Endodermal cell (in vitro differentiated cells): ENCODE measurements around the gene ZNF507. TPM values are rescaled to one million over a fixed set of nuclear protein-coding genes. Genes with fewer than 3 reads are reported as not detected.

Source experiments
- DNase-seq: peaks from one replicate; pipeline ENCODE4 v3.0.0-alpha.2; 2017
- H3K27ac ChIP-seq: 2 replicates; pipeline ENCODE4 v1.5.1; 2013; ENCODE audit warnings: mild to moderate bottlenecking, low read depth, low read length, moderate library complexity
- H3K27me3 ChIP-seq: 2 replicates; pipeline ENCODE4 v1.6.1; 2013; ENCODE audit warnings: mild to moderate bottlenecking, low read length, moderate library complexity; ENCODE audit not compliant: insufficient read depth, control insufficient read depth, poor library complexity, severe bottlenecking
- H3K36me3 ChIP-seq: 2 replicates; pipeline ENCODE4 v1.7.0; 2013; ENCODE audit warnings: mild to moderate bottlenecking, low read length, moderate library complexity; ENCODE audit not compliant: control insufficient read depth, insufficient read depth
- H3K4me1 ChIP-seq: one replicate; pipeline ENCODE4 v1.7.0; 2013; ENCODE audit warnings: low read length; ENCODE audit not compliant: control insufficient read depth, insufficient read depth
- H3K4me3 ChIP-seq: 2 replicates; pipeline ENCODE4 v1.5.1; 2013; ENCODE audit warnings: mild to moderate bottlenecking, low read length, moderate library complexity
- H3K9ac ChIP-seq: 2 replicates; pipeline ENCODE4 v1.6.1; 2013; ENCODE audit warnings: mild to moderate bottlenecking, low read length, moderate library complexity; ENCODE audit not compliant: poor library complexity, severe bottlenecking; ENCODE audit errors: extremely low read depth
- H3K9me3 ChIP-seq: 2 replicates; pipeline ENCODE4 v1.6.1; 2013; ENCODE audit warnings: mild to moderate bottlenecking, low read length, moderate library complexity; ENCODE audit not compliant: control insufficient read depth
- H3K27ac Mint-ChIP-seq: 2 replicates; pipeline ENCODE4 v1.8.0; 2020; ENCODE audit warnings: mixed read lengths
- H3K27me3 Mint-ChIP-seq: 2 replicates; pipeline ENCODE4 v1.8.0; 2021; ENCODE audit warnings: mild to moderate bottlenecking, mixed read lengths; ENCODE audit not compliant: insufficient read depth
- H3K36me3 Mint-ChIP-seq: 2 replicates; pipeline ENCODE4 v1.8.0; 2020; ENCODE audit warnings: low read depth, mixed read lengths
- H3K4me1 Mint-ChIP-seq: 2 replicates; pipeline ENCODE4 v1.8.0; 2020; ENCODE audit warnings: mixed read lengths
- H3K4me3 Mint-ChIP-seq: 2 replicates; pipeline ENCODE4 v1.8.0; 2020; ENCODE audit warnings: mild to moderate bottlenecking, moderate library complexity, mixed read lengths
- H3K9me3 Mint-ChIP-seq: 2 replicates; pipeline ENCODE4 v1.8.0; 2020; ENCODE audit warnings: mild to moderate bottlenecking, mixed read lengths
- CTCF ChIP-seq: fragments of 200-600 bp; sonication (generic); conservative IDR thresholded peaks from 2 replicates; pipeline ENCODE4 v1.5.0; 2021; ENCODE audit warnings: antibody characterized with exemption, mild to moderate bottlenecking
- WGBS, 2 experiments: methylation state at CpG; one replicate each; pipeline versions ENCODE4 v1.1.5 to v1.1.7; 2013; ENCODE audit warnings: missing lambda C conversion rate in 2 of 2, mixed read lengths in 1 of 2; ENCODE audit not compliant: insufficient coverage in 1 of 2, insufficient read length in 1 of 2; 5-methylcytosine and 5-hydroxymethylcytosine counted together
- total RNA-seq, 2 donors: library from RNA; stranded (reverse); fragmentation: NEBNext Ultra II Directional in 1 of 2; extraction: Animal tissue kit (Norgen Biotek cat#: 25700) in 1 of 2; gene quantifications; 2 replicates in 1 of 2; 3 replicates in 1 of 2; pipeline ENCODE4 v1.2.1, GENCODE V29; 2021

The ZNF507 gene
- total RNA-seq, 2 donors from 2014 or later = 28.0 to 32.5 TPM

DNA sequence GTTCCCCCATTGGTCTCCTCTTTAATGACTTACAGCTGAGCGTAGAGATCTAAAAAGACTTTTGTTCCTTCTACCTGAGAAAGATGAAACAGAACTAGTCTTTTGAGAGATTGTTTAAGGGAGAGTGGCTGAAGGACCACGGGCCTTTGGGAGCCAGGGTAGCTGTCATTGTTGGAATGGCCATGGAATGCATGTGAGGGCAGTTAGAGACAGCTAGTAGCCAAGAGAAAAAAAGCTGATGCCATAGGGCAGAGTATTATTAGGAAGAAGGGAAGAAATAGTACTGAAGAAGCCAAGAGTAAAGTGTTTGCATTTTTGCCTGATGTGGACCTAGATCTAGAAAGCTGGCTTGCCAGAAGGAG lies 5.6 kb downstream of the ZNF507 start:
- H3K27ac Mint-ChIP-seq = no peak overlapping the region
- Histone ChIP-seq H3K27ac (no peak overlapping the region), H3K36me3 (peaks cover 77% of the 10 kb centered on the region), H3K9ac (no peak overlapping the region), H3K9me3 (peaks cover 6% of the 10 kb centered on the region), H3K27me3 (no peaks in the 10 kb centered on the region), H3K4me1 (peaks cover 5% of the 10 kb centered on the region), H3K4me3 (no peak overlapping the region)
- H3K36me3 Mint-ChIP-seq = peaks cover 56% of the 10 kb centered on the region
- H3K27me3 Mint-ChIP-seq = no peaks in the 10 kb centered on the region
- H3K9me3 Mint-ChIP-seq = no peaks in the 10 kb centered on the region
- WGBS, 2 experiments = 92 to 100% methylated on average over 1 to 2 of the region's 2 CpGs
- no peak for DNase-seq
- H3K4me3 Mint-ChIP-seq = no peak overlapping the region
- H3K4me1 Mint-ChIP-seq = peaks cover 15% of the 10 kb centered on the region
- no peak for TF ChIP-seq CTCF

GRCh38 chr19:32352241-32352630 lies 6.8 kb downstream of the ZNF507 start:
- no peak for TF ChIP-seq CTCF
- H3K9me3 Mint-ChIP-seq = no peaks in the 10 kb centered on the region
- no peaks in the 10 kb centered on the region for H3K27me3 ChIP-seq
- H3K36me3 Mint-ChIP-seq = peaks cover 66% of the 10 kb centered on the region
- no peaks in the 10 kb centered on the region for H3K4me1 ChIP-seq
- no peaks in the 10 kb centered on the region for H3K27me3 Mint-ChIP-seq
- H3K36me3 ChIP-seq = peaks cover 88% of the 10 kb centered on the region
- no peak overlapping the region for H3K27ac Mint-ChIP-seq
- H3K9ac ChIP-seq = no peak overlapping the region
- H3K27ac ChIP-seq = no peak overlapping the region
- H3K4me3 ChIP-seq = no peak overlapping the region
- no peak overlapping the region for H3K4me3 Mint-ChIP-seq
- WGBS, 2 experiments = 89 to 95% methylated on average over 1 of the region's 1 CpG
- H3K4me1 Mint-ChIP-seq = peaks cover 9% of the 10 kb centered on the region
- DNase-seq = no peak
- H3K9me3 ChIP-seq = peaks cover 6% of the 10 kb centered on the region

DNA sequence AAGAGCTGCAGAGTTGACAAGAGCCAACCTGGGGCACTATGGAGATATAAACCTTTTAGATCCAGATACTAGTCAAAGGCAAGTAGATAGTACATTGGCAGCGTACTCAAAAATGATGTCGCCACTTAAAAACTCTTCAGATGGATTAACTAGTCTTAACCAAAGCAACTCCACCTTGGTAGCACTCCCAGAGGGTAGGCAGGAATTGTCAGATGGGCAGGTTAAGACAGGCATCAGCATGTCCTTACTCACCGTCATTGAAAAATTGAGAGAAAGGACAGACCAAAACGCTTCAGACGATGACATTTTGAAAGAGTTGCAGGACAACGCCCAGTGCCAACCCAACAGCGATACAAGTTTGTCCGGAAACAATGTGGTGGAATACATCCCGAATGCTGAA lies 8.9 kb downstream of the ZNF507 start:
- DNase-seq = no peak
- Mint-ChIP-seq H3K9me3 (no peaks in the 10 kb centered on the region), H3K4me3 (no peak overlapping the region), H3K27ac (no peak overlapping the region), H3K27me3 (no peaks in the 10 kb centered on the region), H3K4me1 (peaks cover 9% of the 10 kb centered on the region), H3K36me3 (peaks cover 65% of the 10 kb centered on the region)
- TF ChIP-seq CTCF = no peak
- 94 to 100% methylated on average over 9 of the region's 9 CpGs for WGBS, 2 experiments
- H3K4me1 ChIP-seq = no peaks in the 10 kb centered on the region
- H3K27ac ChIP-seq = no peak overlapping the region
- no peak overlapping the region for H3K4me3 ChIP-seq
- H3K27me3 ChIP-seq = no peaks in the 10 kb centered on the region
- H3K9ac ChIP-seq = no peak overlapping the region
- H3K36me3 ChIP-seq = peaks cover 87% of the 10 kb centered on the region
- H3K9me3 ChIP-seq = peaks cover 6% of the 10 kb centered on the region
